ENCODE measurements around the gene MRPL18. TPM values are rescaled to one million over a fixed set of nuclear protein-coding genes. Genes with fewer than 3 reads are reported as not detected.

The MRPL18 gene
- total and polyA plus RNA-seq, 9 of the 15 experiments (the other 6 are each of a cell fraction or from before 2014, with no cell fraction given): 149 to 456 (median 196) TPM

- TF ChIP-seq FOSL1 (tag; conservative IDR thresholded peaks at IDR 0.05) (0 out of 2 replicates have a peak, but pooled peaks have one; percentile 24), DMBX1 (CRISPR knock-in tag; IDR thresholded peaks at IDR 0.05; ENCODE audit: borderline replicate concordance) (0 out of 2 replicates have a peak, but pooled peaks have one; percentile 1), TCF3 (CRISPR knock-in tag; IDR thresholded peaks at IDR 0.05) (no peak), TEAD4 (IDR thresholded peaks at IDR 0.05; ENCODE audit: low read length) (peak; percentile 21; the same call in 1 of the 2 replicates), TEAD4 (CRISPR knock-in tag; IDR thresholded peaks at IDR 0.05; ENCODE audit: borderline replicate concordance) (no peak), TFAM (CRISPR knock-in tag; conservative IDR thresholded peaks at IDR 0.05) (no peak), ZNF263 (CRISPR knock-in tag; IDR thresholded peaks at IDR 0.05; ENCODE audit: borderline replicate concordance) (no peak), FOXK2 (conservative IDR thresholded peaks at IDR 0.05 in 1 of 2, IDR thresholded peaks at IDR 0.05 in 1 of 2; ENCODE audit: low read depth in 2 of 2) (no peak), NCOA6 (IDR thresholded peaks at IDR 0.05) (no peak), SRSF7 (optimal IDR thresholded peaks at IDR 0.05; ENCODE audit: low read depth, low read length) (no peak), ELF4 (CRISPR knock-in tag; IDR thresholded peaks at IDR 0.05) (no peak), MAZ (CRISPR knock-in tag; conservative IDR thresholded peaks at IDR 0.05 in 1 of 2, IDR thresholded peaks at IDR 0.05 in 1 of 2) (no peak), EWSR1 (IDR thresholded peaks at IDR 0.05; ENCODE audit: borderline replicate concordance, low read depth, partially characterized antibody) (no peak), NFRKB (IDR thresholded peaks at IDR 0.05; ENCODE audit: low read depth) (no peak), MAFG (tag; conservative IDR thresholded peaks at IDR 0.05) (no peak), ZC3H4 (CRISPR knock-in tag; IDR thresholded peaks at IDR 0.05; ENCODE audit: borderline replicate concordance) (no peak), TAL1 (IDR thresholded peaks at IDR 0.05) (no peak)
- TF ChIP-seq, protein P1, sequence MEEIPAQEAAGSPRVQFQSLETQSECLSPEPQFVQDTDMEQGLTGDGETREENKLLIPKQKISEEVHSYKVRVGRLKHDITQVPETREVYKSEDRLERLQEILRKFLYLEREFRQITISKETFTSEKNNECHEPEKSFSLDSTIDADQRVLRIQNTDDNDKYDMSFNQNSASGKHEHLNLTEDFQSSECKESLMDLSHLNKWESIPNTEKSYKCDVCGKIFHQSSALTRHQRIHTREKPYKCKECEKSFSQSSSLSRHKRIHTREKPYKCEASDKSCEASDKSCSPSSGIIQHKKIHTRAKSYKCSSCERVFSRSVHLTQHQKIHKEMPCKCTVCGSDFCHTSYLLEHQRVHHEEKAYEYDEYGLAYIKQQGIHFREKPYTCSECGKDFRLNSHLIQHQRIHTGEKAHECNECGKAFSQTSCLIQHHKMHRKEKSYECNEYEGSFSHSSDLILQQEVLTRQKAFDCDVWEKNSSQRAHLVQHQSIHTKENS (CRISPR knock-in tag; IDR thresholded peaks at IDR 0.05): no peak
- TF ChIP-seq, protein P2, sequence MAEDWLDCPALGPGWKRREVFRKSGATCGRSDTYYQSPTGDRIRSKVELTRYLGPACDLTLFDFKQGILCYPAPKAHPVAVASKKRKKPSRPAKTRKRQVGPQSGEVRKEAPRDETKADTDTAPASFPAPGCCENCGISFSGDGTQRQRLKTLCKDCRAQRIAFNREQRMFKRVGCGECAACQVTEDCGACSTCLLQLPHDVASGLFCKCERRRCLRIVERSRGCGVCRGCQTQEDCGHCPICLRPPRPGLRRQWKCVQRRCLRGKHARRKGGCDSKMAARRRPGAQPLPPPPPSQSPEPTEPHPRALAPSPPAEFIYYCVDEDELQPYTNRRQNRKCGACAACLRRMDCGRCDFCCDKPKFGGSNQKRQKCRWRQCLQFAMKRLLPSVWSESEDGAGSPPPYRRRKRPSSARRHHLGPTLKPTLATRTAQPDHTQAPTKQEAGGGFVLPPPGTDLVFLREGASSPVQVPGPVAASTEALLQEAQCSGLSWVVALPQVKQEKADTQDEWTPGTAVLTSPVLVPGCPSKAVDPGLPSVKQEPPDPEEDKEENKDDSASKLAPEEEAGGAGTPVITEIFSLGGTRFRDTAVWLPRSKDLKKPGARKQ (CRISPR knock-in tag; IDR thresholded peaks at IDR 0.05): peak; percentile 85
- TF ChIP-seq, protein P3, sequence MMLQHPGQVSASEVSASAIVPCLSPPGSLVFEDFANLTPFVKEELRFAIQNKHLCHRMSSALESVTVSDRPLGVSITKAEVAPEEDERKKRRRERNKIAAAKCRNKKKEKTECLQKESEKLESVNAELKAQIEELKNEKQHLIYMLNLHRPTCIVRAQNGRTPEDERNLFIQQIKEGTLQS (IDR thresholded peaks at IDR 0.05): no peak; the same call in 1 of the 2 replicates
- TF ChIP-seq, protein P3 (CRISPR knock-in tag; conservative IDR thresholded peaks at IDR 0.05): no peak
Measured at GRCh38 chr6:159806021-159806458, 15.8 kb downstream of the MRPL18 start (continued).

Data from K562 (cell line).